HT-29 (cell line): ENCODE results near the gene FOXD1. TPM values are rescaled to one million over a fixed set of nuclear protein-coding genes. Genes with fewer than 3 reads are reported as not detected.

Source experiments
- DNase-seq: peaks from one replicate; pipeline ENCODE4 v3.0.0-alpha.2; 2015; ENCODE audit warnings: low spot score
- total RNA-seq: library from RNA; depleted of rRNA; stranded (reverse); fragments of >200 nt; shearing (Covaris generic); gene quantifications from 2 replicates; pipeline ENCODE4 v1.2.3, GENCODE V29; 2014

Gene FOXD1
- total RNA-seq, 1 experiment from 2014 or later, result 0.20 TPM

DNA sequence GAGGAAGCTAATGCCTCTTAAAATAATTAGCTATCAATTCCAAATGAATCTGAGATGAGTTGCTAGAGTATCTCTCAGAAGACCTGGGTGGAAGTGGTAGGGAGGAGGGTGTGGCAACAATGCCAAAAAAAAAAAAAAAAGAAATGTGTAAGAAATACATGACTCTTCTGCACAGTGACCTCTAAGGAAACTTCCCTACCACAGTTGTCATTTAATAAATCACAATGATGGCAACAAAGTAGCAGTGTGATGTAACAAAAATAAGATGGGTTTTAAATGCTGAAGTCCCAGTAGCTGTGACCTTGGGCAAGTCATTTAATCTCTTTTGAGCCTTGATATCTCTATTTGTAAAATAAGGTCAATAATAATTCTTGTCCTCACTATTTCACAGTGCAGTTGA lies 7.2 kb downstream of the FOXD1 start:
- no peak for DNase-seq

DNA sequence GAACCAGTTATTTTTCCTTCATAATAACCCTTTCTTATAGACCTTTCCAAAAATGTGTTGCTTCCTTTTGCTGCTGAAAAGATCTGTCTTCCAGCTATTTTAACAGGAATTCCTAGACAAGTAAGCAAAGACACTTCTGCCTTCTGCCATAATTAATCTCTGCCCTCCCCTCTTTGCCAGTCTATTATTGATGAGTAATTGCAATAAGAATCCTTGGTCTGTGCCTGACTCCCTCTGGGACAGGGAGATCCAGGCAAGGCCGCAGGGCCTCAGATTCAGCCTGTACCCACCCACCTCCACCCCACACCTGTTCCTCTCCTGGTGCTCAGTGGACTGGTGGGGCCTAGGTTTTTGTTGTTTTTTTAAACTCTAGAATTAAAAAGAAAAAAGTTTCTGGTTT lies 8.3 kb downstream of the FOXD1 start:
- DNase-seq, result no peak

DNA sequence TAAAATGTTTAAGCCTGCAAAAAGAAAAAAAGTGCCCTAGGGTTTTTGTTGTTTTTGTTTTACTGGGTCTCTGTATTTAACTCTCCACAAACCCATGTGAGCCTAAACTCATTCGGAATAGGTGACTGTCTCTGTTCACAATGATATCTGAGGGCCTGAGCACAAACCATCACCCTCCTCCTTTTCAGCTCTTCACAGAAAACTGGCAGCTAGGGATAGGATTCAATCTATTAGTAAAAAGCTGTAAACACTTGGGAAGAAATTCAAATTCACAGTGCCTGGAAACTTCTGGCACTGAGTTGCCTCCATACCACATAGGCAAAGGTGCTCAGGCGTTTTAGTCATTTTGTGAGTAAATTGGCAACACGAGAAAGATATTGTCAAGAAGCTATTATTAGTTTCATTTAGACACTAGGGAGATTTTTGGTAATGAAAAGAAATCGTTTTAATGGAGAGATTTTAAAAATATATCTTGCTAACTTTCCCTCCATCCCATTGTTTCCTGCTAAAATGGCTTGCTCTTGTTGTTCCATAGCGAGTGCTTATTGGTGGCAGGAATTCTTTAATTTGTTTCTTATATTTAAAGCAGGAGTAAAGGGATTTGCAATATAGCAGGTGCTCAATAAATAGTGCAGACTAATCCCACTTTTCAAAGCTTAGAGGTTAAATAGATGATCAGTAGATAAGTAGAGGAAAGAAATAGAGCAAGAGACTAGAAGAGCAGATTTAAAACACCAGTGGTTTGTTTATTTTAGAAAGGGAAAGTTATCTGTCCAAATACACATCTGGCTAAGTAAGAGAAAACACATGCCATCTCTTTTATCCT lies 9.7 kb downstream of the FOXD1 start:
- DNase-seq, result no peak

DNA sequence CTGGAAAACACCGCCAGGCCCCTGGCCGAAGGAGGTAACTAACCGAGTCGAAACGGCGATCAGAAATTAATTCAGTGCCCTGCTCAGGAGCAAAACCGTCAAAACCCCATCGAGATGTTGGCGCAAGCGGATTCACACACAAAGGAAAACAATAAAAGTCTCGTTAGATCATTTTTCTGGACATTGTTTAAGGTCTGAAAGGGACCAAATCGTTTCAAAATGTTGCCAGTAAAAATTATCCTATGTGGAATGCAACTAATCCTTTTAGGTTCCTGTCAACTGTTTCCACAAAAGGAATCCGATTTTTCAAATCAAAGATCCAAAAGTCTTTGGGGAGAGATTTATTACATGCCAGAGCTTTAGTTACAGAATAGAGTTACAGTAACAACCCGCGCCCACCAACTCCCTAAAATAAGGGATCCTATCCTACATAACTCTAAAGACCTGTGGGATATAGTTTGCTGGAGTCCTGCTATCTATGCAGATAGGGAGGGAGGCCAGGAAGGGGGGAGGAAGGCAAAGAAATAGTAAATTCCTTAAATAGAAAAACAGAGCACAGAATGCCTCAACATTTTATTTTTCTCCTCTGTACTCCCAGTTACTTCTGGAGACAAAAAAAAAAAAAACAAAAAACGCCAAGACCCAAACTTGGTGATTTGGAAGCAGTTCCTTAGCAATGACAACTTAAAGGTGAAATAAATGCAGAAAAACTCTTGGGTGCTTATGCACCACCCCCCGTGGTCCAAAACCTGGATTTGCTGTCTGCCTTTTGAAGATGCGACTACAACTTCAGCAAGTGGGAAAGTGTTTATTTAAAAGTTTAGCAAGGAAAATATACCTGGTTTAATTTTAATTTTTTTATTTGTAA lies 10.6 kb downstream of the FOXD1 start:
- DNase-seq, result no peak

DNA sequence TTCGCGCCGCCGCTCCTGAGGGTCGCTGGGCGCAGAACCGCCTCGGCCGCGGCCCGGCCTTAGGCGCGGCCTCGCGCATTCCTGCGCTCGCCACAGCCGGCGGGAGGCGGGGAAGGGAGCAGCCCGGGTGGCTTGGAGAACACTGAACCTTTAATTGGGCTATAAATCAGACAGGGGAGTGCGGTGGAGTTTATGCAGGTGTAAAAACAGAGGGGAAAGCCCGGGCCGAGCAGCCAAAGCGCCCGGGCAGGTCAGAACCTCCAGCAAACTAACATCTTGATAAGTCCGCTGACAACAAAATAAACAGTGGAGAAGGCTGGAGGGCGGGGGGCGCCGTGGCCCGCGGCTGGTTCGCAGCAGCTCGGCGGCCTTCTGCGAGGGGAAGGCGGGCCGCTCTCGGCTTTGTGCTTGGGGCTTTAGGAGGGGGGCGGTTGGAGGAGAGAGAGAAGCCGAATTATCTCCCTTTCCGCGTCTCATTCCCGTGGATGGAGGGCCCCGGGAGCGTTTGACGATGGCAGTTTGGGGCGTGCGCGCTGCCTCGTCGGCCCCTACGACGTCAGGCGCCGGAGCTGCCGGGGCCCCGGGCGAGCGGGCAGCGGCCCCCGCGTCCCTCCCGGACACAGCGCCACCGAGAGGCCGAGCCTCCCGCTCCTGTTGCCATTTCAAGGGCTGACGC lies 11.3 kb downstream of the FOXD1 start:
- peak; percentile 67 for DNase-seq

DNA sequence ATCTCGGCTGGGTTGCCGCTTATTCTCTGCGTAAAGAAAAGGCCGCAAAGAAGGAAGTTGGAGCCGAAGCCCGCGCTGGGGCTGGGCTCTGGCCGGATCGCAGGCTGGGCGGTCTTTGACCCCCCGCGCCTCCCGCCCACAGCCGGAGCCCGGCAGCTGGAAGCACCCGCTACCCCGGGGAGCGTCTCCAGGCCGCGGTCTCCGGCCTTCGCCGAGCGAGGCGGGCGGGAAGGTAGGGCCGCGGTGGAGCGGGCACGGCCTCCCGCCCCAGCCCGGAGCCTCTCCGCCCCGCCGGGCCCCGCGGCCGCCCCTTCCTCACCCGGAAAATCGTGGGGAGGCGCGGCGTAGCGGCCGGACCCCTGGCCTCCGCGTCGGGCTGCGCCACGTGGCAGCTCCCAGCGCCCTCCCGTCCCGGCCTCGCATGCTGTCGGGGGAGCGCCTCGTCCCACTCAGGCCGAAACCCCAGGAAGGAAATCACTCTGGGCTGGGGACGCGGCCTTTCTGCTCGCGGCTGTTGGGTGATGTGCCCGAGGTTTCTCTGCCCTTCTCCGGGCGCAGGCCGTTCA lies 12.0 kb downstream of the FOXD1 start:
- no peak for DNase-seq

DNA sequence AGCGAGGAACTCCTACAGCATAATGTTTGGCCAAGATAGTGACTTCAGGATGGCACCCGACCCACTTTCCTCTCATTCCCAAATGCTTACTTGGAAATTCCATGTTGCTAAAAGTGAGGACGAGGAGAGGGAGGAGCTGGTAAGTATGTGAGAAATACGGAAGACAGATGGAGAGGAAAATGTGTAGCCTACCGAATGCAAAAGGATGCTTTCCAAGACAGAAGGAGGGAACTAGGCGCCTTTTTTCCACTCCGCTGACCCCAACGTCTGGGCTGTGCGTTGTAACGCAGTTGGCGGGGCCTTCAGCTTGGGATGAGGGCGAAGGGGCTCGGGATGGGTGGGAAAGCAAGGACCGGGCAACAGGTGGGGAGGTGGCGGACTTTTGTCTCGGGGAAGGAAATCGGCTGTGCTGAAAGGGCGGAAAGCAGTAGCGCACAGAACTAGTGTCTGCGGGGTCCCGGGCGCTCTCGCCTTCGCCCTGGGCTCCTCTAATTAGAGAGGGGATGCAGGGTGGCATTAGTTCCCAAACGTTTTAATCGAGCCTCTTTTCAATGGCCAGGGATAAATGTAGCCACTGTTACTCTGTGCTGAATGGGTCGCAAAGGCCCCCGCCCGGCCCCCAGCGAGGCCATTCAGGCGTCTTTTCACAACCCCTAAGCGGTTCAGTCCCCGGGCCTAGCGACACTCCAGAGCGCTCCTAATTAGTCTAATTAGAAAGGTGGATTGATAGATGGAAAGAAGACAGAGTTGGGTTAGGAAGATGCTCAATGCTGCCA lies 12.6 kb downstream of the FOXD1 start:
- no peak for DNase-seq

DNA sequence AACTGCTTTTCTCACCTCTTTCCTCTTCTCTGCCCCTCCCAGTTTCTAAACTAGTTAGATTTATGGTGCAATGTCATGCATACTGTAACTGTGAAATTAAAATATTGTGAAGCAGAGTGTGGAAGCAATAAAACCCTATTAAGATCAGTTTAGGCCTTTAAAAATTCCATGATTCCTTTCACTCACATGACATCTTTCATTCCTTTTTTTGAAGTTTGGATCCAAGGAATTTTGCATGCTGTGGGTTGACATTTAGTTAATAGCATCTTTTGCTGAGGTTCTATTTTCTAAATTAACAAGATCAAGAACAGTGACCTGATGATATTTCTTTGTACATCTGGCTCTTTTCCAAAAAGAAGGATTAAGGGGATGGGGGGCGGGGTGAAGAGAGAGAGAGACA lies 13.7 kb downstream of the FOXD1 start:
- DNase-seq, result no peak

DNA sequence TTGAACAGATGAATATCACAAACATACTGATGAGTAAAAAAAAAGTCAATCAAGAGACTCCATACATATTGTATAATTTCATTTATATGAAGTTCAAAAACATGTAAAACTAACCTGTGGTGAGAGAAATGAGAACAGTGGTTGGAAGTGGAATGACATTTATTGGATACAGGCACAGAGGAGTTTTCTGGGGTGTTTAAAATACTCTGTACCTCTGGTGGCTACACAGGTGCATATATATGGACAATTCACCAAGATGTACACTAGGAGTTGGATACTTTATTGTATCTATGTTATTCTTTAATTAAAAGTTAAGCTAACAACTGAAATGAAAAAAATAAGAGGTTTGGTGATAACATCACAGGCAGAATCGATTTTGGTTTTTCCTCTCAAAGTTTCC lies 14.1 kb downstream of the FOXD1 start:
- DNase-seq, result no peak

DNA sequence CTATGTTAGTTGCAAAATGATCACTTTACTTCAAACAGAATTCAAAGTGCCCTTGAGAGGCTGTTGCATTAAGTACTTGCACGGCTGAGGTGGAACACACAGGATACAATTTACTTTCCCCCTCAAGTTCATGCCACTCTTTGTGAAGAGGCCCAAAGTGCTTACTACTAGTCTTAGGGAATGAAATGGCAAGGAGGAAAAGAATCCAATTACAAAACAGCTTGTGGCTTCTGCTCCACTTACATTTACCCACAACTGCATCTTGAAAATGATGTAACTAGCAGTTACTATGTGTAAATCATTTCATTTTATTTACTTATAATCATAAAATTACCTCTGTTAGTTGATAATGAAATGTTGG lies 14.6 kb downstream of the FOXD1 start:
- no peak for DNase-seq

DNA sequence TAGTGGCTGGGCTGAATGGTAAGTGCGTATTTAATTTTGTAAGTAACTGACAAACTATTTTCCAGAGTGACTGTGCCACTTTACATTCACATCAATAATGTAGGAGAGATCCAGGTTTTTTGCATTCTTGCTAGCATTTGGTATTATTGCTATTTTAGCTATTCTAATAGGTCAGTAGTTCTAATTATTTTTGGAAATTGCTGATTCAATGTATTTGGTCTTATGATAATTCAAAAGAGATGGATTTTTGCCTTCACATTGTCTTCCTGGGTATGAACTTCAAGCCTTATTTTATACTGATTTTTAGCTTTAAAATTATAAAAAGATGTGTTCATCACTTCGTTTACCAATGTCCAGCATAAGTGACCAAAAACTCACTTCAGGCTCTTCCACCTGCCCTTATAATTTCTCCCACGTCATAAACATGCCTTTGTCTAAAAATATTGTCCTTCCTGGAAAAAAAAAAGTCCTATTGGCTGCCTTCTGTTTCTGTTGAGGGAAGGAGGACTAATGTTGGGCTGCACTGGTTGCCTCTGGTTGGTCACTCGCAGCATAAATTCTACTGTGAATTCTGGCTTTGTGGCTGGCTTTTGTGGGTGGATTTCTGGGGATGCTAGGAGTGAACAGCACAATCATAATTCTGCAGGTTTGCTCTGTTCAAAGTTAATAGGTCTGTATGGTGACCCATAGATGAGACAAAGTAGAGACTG lies 15.2 kb downstream of the FOXD1 start:
- DNase-seq, result no peak

DNA sequence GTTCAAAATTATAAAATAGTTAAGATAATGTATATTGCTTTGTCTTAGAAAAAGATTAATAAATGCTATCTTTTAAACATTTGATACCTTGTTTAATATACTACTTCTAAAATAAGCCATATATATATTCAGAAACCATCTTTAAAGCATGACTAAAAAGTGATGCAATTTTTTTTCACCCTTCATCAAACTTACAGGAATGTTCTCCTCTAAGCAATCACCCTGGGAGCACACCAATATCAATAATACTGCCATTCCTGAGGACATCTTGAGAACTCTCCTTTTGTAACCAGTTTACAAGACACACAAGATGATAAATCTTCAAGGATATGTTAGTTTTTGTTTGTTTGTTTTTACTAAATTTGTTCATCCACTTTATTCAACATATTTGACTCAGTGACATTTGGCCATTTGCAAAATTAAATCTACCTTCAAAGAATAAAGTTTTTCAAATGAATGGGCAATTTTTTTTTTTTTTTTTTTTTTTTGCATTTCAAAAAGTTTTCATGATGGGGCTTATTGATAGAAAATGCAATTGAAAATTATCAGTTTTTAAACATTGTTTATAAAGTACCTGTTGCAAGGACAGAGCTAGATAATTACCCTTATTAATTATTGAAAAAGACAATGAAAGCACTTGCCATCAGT lies 17.2 kb downstream of the FOXD1 start:
- DNase-seq, result no peak

DNA sequence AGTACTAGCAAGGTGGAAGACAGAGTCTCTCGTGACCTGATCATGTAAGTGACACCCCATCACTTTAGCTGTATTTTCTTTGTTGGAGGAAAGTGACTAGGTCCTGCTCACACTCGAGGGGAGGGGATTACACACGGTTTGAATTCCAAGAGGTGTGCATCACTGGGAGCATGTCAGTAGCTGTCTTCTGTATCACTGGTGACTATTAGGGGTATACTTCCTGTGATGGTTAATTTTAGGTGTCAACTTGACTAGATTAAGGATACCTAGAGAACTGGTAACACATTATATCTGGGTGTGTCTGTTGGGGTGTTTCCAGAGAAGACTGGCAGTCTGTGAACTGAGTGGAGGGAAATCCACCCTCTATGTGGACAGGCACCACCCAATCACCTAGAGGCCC lies 22.5 kb downstream of the FOXD1 start:
- DNase-seq, result no peak

DNA sequence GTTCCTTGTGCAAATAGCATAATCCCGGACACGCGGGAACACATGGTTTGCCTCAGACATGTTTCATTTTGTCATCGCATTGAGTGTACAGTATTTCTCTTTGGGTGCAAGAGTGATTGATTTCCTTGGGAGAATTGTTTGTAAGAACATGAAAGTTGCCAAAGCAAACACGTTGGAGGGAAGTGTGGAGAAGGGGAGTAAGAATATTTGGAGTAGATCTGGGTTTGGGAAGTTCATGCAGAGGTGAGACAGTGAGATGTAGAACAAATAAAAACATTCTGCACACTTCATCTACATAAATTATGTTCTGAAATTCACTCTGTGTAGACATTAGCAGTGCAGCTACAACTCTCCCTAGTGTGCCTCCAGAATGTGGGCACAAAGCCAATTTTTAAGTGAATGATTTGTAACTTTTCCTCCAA lies 24.0 kb downstream of the FOXD1 start:
- no peak for DNase-seq

DNA sequence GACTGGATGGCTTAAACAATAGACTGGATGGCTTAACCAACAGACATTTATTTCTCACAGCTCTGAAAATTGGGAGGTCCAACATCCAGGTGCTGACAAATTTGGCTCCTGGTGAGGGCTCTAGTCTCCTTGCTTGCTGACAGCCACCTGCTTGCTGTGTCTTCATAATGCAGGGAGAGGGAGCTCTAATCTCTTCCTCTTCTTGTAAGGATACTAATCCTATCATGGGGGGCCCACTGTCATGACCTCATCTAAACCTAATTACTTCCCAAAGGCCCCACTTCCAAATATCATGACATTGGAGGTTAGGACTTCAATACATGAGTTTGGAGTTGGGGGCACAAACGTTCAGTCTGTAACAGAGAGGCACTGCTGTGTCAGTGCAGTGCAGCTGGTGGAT lies 26.4 kb downstream of the FOXD1 start:
- no peak for DNase-seq

DNA sequence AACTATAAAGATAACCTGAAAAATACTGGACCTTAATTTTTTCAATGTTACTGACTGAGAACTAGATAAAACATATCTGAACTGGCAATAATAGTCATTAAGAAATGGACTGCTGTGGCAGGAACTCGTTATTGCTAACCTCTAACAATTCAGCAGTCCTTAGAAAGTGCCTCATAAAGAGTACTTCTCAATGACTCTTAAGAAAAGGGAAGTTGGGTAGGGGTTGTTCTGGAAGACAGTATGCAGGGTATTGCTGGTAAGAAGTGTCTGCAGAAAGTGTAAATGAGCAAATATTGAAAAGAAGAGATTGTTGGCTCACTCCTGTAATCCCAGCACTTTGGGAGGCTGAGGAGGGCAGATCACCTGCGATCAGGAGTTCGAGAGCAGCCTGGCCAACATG lies 27.9 kb downstream of the FOXD1 start:
- DNase-seq, result no peak

DNA sequence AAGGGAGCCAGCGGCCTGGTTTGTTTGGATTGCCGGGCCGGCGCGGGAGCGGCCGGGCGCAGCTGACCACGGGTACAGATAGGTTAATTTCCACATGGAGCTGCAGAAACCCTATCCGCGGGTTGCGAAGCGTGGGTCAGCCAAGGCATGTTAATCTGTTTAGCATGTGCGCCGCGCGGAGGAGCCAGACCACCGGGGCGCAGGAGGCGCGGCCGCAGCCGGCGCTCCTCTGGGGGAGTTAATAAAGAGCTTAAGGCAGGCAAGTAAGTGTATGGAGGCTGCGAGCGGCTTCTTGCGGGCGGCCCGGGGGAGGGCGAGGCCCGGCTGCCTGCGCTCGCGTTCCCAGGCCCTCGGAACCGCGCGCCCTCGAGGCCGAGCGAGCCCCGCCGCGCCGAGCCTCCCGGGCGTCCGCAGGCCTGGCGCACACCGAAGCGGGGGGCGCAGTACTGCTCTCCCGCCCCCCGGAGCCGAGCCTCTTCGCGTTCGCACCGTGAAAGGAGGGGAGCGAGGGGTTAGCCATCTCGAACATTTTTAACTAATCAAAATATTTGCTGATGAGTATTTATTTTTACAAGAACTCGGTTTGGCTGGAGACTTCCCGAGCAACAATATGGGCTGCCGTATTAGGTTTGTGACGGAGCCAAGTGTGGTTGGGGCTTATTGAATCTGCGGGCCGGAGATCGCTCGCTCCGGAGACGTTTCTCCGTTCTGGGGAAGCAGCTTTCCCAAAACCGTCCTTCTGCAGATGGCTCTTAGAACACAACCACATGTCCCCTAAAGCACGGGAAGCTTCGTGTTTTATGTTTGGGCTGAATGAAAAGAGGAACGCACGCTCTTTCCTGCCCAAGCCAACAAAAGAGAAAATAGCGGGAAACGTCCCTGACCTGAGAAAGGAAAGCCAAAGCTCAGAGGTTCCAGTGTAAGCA lies 28.8 kb downstream of the FOXD1 start:
- no peak for DNase-seq

DNA sequence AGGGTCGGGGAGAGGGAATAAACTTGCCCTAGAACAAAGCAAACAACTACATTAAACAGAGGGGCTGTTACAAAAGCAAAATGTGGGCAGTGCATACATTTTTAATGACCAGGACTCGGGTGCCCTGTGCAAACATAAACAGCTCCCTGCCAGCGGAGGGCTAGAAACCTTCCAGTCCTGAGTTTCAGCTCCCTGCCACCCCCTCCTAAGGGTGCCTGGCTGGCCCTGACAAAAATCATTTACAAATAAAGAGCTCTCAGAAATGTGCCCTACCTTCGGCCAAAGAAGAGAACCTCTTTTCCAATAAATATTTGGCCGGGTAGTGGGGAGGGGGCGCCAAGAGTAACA lies 29.5 kb downstream of the FOXD1 start:
- DNase-seq, result no peak

DNA sequence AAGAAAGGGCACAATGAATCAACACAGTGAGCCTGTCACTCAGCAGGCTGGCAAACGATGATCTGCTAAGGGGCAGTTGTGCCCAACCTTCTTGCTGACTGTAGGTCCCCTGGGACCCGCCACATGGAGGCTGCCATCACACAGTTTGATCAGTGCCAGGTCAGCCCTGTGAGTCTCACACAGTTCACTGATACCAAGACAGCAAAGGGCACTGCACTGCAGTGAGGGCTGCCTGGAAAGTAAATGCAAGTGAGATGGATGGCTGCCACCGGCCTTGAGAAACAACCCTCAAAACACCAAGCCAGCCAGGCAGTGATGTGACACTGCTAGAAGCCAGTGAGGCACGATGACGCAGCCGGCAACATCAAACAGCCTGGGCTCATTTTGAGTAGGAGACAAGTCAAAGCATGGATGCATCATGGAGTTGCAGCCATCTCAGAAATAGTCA lies 30.3 kb downstream of the FOXD1 start:
- DNase-seq, result no peak
